Loucy (cell line): ENCODE measurements around the gene WWOX.

Source experiments
- CTCF ChIP-seq: fragments of 200-600 bp; sonication (generic); conservative IDR thresholded peaks from 2 replicates; pipeline ENCODE4 v1.5.1; 2014; ENCODE audit warnings: mild to moderate bottlenecking, antibody characterized with exemption, low read length
- EZH2phosphoT487 ChIP-seq: fragments of 200-600 bp; IDR thresholded peaks from 2 replicates; pipeline ENCODE4 v1.6.1; 2018; ENCODE audit warnings: antibody characterized with exemption, mild to moderate bottlenecking, moderate library complexity, borderline replicate concordance

- TF ChIP-seq EZH2phosphoT487 (no peak), CTCF (no peak)
These were observed 303.4 kb downstream of the WWOX start for GRCh38 chr16:78402833-78403232.
